ENCODE measurements around the gene KRT74. TPM values are rescaled to one million over a fixed set of nuclear protein-coding genes. Genes with fewer than 3 reads are reported as not detected.

The KRT74 gene
- total and polyA plus RNA-seq, 10 of the 15 experiments (the other 5 are each of a cell fraction or from before 2014, with no cell fraction given): not detected

DNA sequence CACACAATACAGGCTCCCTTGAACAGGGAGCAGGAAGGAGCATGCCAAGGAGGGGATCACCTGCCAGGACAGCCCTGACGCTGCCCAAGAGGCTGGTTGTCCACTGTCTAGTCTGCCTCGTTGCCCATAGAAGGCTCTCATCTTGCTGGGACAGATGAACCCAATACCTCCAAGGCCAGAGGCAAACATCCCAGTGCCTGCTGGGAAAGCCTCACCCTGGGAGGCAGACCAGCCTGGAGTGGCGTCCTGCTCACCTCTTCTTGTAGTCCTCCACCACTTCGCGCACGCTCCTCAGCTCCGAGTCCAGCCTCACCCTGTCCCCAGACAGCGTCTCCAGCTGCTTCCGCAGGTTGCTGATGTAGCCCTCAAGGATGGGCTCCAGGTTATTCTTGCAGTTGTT lies 42.3 kb upstream of the KRT74 start:
- Histone ChIP-seq H3K27ac (ENCODE audit: control insufficient read depth, insufficient read depth) (no peak overlapping the region), H3K4me1 (ENCODE audit: control insufficient read depth, insufficient read depth, low read length) (no peaks in the 10 kb centered on the region), H3K36me3 (ENCODE audit: control insufficient read depth in 2 of 2, insufficient read depth in 2 of 2, low read length in 1 of 2) (no peaks in the 10 kb centered on the region), H3K27me3 (replicated peaks in 1 of 2; ENCODE audit: control insufficient read depth in 2 of 2, insufficient read depth in 2 of 2, low read length in 1 of 2) (peaks cover 0 to 3% of the 10 kb centered on the region in 2 experiments; a peak in 3 of 4 replicates), H2AFZ (ENCODE audit: control insufficient read depth, low read depth, low read length) (no peak overlapping the region), H3K9ac (ENCODE audit: control insufficient read depth, insufficient read depth, low read length) (no peak overlapping the region), H3K4me2 (ENCODE audit: control insufficient read depth, insufficient read depth) (no peak overlapping the region), H3K4me3 (no peak overlapping the region), H4K20me1 (ENCODE audit: control insufficient read depth, insufficient read depth) (no peaks in the 10 kb centered on the region), H3K79me2 (ENCODE audit: control insufficient read depth, insufficient read depth, low read length) (no peaks in the 10 kb centered on the region), H3K9me3 (replicated peaks; ENCODE audit: control insufficient read depth, insufficient read depth, low read length) (no peaks in the 10 kb centered on the region)
- SMC1A ChIA-PET (ENCODE audit: uncharacterized antibody, unreplicated experiment): no interaction called here
- intact Hi-C loops (cut with micrococcal nuclease; ENCODE audit: unreplicated experiment): no loop called here
- TF ChIP-seq STAT1 (conservative IDR thresholded peaks at IDR 0.05): no peak
- no peak for TF ChIP-seq SREBF1 (IDR thresholded peaks at IDR 0.05; ENCODE audit: low read length)
- TF ChIP-seq MTA3 (IDR thresholded peaks at IDR 0.05; ENCODE audit: borderline replicate concordance, low read length): no peak
- no peak for TF ChIP-seq BHLHE40 (IDR thresholded peaks at IDR 0.05; ENCODE audit: borderline replicate concordance in 1 of 2, low read depth in 2 of 2, low read length in 1 of 2)
- no peak for TF ChIP-seq ZBED1 (IDR thresholded peaks at IDR 0.05; ENCODE audit: borderline replicate concordance)
- TF ChIP-seq TAF1 (IDR thresholded peaks at IDR 0.05; ENCODE audit: borderline replicate concordance, low read depth, low read length): no peak
- no peak for TF ChIP-seq MXI1 (IDR thresholded peaks at IDR 0.05; ENCODE audit: low read depth, low read length)
- no peak for TF ChIP-seq WRNIP1 (IDR thresholded peaks at IDR 0.05; ENCODE audit: borderline replicate concordance, low read depth, low read length)
- TF ChIP-seq, protein P1, sequence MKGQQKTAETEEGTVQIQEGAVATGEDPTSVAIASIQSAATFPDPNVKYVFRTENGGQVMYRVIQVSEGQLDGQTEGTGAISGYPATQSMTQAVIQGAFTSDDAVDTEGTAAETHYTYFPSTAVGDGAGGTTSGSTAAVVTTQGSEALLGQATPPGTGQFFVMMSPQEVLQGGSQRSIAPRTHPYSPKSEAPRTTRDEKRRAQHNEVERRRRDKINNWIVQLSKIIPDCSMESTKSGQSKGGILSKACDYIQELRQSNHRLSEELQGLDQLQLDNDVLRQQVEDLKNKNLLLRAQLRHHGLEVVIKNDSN (IDR thresholded peaks at IDR 0.05; ENCODE audit: borderline replicate concordance, extremely low read length, insufficient read depth, low read depth, low read length): no peak
- TF ChIP-seq POLR2AphosphoS5 (IDR thresholded peaks at IDR 0.05; ENCODE audit: low read length): no peak
- TF ChIP-seq, protein P2, sequence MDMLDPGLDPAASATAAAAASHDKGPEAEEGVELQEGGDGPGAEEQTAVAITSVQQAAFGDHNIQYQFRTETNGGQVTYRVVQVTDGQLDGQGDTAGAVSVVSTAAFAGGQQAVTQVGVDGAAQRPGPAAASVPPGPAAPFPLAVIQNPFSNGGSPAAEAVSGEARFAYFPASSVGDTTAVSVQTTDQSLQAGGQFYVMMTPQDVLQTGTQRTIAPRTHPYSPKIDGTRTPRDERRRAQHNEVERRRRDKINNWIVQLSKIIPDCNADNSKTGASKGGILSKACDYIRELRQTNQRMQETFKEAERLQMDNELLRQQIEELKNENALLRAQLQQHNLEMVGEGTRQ (IDR thresholded peaks at IDR 0.05; ENCODE audit: borderline replicate concordance, low read depth, low read length): no peak
- TF ChIP-seq SREBF2 (IDR thresholded peaks at IDR 0.05; ENCODE audit: low read length): no peak
- TF ChIP-seq NR2C1 (IDR thresholded peaks at IDR 0.05): no peak
- TF ChIP-seq, protein P3, sequence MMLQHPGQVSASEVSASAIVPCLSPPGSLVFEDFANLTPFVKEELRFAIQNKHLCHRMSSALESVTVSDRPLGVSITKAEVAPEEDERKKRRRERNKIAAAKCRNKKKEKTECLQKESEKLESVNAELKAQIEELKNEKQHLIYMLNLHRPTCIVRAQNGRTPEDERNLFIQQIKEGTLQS (IDR thresholded peaks at IDR 0.05; ENCODE audit: borderline replicate concordance, extremely low read depth, low read depth, low read length): no peak
- no peak for TF ChIP-seq ASH2L (IDR thresholded peaks at IDR 0.05; ENCODE audit: borderline replicate concordance, low read depth)
- TF ChIP-seq SIX5 (IDR thresholded peaks at IDR 0.05; ENCODE audit: low read depth, low read length, severe bottlenecking): no peak
- no peak for TF ChIP-seq SMAD5 (IDR thresholded peaks at IDR 0.05; ENCODE audit: low read depth)
- no peak for TF ChIP-seq CREM (IDR thresholded peaks at IDR 0.05; ENCODE audit: low read depth)
- TF ChIP-seq RBBP5 (conservative IDR thresholded peaks at IDR 0.05): no peak
- TF ChIP-seq, protein P4, sequence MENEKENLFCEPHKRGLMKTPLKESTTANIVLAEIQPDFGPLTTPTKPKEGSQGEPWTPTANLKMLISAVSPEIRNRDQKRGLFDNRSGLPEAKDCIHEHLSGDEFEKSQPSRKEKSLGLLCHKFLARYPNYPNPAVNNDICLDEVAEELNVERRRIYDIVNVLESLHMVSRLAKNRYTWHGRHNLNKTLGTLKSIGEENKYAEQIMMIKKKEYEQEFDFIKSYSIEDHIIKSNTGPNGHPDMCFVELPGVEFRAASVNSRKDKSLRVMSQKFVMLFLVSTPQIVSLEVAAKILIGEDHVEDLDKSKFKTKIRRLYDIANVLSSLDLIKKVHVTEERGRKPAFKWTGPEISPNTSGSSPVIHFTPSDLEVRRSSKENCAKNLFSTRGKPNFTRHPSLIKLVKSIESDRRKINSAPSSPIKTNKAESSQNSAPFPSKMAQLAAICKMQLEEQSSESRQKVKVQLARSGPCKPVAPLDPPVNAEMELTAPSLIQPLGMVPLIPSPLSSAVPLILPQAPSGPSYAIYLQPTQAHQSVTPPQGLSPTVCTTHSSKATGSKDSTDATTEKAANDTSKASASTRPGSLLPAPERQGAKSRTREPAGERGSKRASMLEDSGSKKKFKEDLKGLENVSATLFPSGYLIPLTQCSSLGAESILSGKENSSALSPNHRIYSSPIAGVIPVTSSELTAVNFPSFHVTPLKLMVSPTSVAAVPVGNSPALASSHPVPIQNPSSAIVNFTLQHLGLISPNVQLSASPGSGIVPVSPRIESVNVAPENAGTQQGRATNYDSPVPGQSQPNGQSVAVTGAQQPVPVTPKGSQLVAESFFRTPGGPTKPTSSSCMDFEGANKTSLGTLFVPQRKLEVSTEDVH (IDR thresholded peaks at IDR 0.05; ENCODE audit: low read depth, partially characterized antibody): no peak
- ATAC-seq (no peak), FAIRE-seq (no peak), DNase-seq (ENCODE audit: low read depth, low spot score) (no peak)
- 45% methylated on average over 9 of the region's 9 CpGs for WGBS (ENCODE audit: insufficient coverage, insufficient replicate concordance, low lambda C conversion rate, missing lambda C conversion rate)
- RAD21 ChIA-PET (ENCODE audit: unreplicated experiment): no interaction called here
- BruUV-seq (replicated peaks): no TSS peak
- CTCF ChIA-PET: no interaction called here
- in situ Hi-C loops (cut with MboI): no loop called here
- POLR2A ChIA-PET: interaction anchor here (0.6 kb wide), 1 partner anchor 80 kb away, joined by 6 read pairs; no protein-coding TSS in a partner anchor
